ENCODE data around the gene SLC38A5.

DNA sequence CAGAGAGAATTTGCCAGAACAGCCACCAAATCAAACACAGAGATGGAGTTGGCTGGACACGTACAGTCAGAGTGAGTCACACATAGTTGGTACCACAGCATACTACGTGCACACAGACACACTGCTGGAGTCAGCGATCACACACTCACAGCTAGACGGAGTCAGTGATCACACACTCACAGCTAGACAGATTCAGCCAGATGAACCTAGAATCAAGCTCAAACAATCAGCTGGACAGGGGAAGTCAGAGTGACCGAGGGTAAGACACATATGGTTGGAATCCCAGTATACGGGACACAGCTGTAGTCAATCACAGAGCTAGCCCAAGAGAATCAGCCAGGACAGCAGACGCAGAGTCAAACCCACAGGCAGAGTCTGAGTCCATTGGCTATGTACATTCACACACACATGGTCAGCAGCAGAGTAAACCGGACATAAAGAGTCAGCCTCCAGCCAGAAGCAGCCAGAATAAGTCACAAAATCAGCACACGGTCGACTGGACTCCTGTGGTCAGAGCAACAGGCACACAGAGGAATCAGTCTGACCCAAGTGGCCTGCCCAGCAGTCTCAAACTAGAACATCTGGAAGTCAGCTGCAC, 4.6 kb downstream of the SLC38A5 start:
- no peak for TF ChIP-seq CTCF (optimal IDR thresholded peaks at IDR 0.05 in 1 of 3, IDR thresholded peaks at IDR 0.05 in 1 of 3, conservative IDR thresholded peaks at IDR 0.05 in 1 of 3; ENCODE audit: extremely low read depth in 1 of 3, insufficient read depth in 2 of 3, low read length in 3 of 3)
- TF ChIP-seq EZH2 (IDR thresholded peaks at IDR 0.05; ENCODE audit: low read length), result no peak

All from keratinocyte (primary cell).